GM19043 (cell line): Measurements from ENCODE around the gene CATSPERE.
"Not testable (repeated sequence)": the region's sequence is repeated elsewhere in the genome, so short reads cannot be mapped to it uniquely, and the experiment has no call there.

Source experiments
- ATAC-seq: cut with Tn5 transposase; IDR thresholded peaks from one replicate; pipeline ENCODE4 v1.9.1; 2021; ENCODE audit warnings: low read depth; ENCODE audit not compliant: unreplicated experiment

CATSPERE gene

DNA sequence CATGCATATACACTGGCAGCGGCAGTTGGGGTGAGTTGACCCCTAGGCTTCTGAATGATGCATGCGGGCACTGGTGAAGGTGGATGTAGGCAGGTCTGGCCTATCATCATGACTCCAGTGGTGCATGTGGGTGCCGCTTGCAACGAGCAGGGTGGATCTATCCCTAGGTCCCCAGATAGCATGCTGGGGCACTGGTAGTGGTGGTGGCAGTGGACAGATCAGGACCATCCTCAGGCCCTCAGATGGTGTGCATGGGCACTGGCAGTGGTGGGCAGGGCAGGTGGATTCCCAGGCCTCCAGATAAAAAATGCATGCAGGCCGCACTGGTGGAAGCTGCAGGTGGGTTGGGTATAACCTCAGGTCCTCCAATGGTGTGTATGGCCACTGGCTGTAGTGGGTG is 52.4 kb downstream of the CATSPERE start:
- ATAC-seq = no peak

- no peak for ATAC-seq
Observed at GRCh38 chr1:244515680-244516079, 54.6 kb downstream of the CATSPERE start.

GRCh38 chr1:244536316-244536715 is 75.2 kb downstream of the CATSPERE start:
- no peak for ATAC-seq

DNA sequence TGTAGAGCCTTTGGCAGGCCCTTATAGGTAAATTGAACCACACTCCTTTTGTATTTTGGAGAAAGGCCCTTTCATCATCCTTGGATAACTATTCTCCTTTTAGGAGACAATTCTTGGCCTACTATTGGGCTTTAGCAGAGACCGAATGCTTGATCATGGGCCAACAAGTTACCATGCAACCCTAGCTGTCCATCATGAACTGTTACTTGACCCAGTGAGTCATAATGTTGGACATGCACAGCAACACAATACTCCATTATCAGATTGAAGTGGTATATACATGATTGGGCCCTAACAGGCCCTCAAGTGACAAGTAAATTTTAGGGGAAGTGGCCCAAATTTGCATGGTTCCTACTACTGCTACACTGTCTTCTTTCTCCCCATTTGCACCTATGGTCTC is 84.4 kb downstream of the CATSPERE start:
- no peak for ATAC-seq

GRCh38 chr1:244548558-244549115 is 87.6 kb downstream of the CATSPERE start:
- ATAC-seq = no peak

GRCh38 chr1:244552336-244552735 is 91.3 kb downstream of the CATSPERE start:
- no peak for ATAC-seq

DNA sequence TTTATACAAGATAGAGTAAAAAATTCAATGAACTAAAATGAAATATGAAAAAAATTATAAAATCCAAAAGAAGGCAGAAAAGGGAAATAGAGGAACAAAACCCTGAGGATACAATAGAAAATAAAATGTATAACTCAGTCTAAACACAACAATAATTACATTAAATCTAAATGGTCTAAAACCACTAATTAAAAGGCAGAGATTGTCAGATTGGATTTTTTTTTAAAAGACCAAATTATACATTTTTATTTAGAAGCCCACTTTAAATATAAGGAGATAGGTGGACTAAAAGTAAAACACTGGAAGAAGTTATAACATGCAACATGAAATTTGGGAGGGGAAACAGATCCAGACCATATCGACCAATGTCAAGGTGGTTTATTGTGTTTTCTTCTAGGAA is 95.2 kb downstream of the CATSPERE start:
- no peak for ATAC-seq

GRCh38 chr1:244557565-244557964 is 96.5 kb downstream of the CATSPERE start:
- no peak for ATAC-seq

GRCh38 chr1:244559561-244559960 is 98.5 kb downstream of the CATSPERE start:
- ATAC-seq = no peak

DNA sequence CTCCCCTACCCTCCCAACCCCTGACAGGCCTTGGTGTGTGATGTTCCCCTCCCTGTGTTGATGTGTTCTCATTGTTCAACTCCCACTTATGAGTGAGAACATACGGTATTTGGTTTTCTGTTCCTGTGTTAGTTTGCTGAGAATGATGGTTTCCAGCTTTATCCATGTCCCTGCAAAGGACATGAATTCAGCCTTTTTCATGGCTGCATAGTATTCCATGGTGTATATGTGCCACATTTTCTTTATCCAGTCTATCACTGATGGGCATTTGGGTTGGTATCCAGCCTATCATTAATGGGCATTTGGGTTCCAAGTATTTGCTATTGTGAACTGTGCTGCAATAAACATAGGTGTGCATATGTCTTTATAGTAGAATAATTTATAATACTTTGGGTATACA is 101.8 kb downstream of the CATSPERE start:
- ATAC-seq = not testable (repeated sequence)

GRCh38 chr1:244573768-244574167 is 112.7 kb downstream of the CATSPERE start:
- ATAC-seq = no peak

GRCh38 chr1:244576259-244576892 is 115.3 kb downstream of the CATSPERE start:
- no peak for ATAC-seq

DNA sequence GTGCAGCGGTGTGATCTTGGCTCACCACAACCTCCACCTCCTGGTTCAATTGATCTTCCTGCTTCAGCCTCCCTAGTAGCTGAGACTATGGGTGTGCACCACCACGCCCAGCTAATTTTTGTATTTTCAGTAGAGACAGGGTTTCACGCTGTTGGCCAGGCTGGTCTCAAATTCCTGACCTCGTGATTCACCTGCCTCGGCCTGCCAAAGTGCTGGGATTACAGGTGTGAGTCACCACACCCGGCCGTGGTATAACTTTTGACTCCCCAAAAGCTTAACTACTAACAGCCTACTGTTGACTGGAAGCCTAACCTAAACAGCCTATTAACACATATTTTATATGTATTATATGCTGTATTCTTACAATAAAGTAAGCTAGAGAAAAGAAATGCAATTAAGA is 117.1 kb downstream of the CATSPERE start:
- not testable (repeated sequence) for ATAC-seq

DNA sequence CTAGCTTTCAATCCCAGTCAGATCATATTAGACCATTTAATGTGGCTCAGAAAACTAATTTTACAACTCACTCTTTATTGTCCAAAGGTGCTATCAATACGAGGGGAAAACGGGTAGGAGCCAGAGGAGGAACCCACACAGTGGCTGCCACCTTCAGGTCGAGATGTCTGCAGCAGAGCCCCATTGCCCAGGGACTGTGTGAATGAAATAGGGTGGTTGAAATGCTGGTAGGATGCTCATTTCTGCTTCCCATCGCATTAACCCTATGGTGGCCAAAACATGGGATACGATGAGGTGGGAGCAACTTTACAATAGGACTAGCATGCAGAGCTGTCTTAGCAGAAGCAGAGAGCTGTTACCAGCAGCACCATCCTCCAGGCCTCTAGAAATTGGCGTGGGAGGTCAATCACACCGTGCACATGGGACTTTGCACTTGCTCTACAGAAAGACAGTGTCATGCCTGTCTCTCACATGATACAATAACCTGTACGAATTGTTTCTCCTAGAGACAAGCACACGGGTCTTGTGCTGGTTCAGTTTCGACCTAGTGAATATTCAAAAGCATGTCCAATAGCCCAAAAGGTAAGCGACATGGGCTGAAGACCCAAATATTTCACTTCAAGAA is 122.4 kb downstream of the CATSPERE start:
- no peak for ATAC-seq

- ATAC-seq = no peak
Observed at GRCh38 chr1:244585867-244586266, 124.8 kb downstream of the CATSPERE start.

- no peak for ATAC-seq
Observed at GRCh38 chr1:244590670-244591069, 129.6 kb downstream of the CATSPERE start.

- no peak for ATAC-seq
Observed at GRCh38 chr1:244598611-244599010, 137.5 kb downstream of the CATSPERE start.

- ATAC-seq = peak; percentile 77
Observed at GRCh38 chr1:244599937-244600350, 138.9 kb downstream of the CATSPERE start.

DNA sequence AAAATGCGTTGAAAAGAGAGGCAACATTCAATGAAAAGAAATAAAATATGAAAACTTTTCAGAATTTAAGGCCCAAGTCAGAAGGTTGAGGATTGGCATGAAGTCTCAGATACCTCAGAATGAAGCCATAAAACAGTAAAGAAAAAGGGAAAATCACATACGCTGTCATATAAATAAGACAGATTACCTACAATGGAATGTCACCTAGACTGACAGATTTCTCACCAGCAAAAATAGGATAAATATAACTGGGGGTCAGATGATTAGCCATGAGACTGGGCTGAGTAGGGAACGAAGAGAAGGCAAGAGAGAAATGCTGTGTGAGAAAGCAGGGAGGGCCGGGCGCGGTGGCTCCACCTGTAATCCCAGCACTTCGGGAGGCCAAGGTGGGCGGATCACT is 140.3 kb downstream of the CATSPERE start:
- ATAC-seq = no peak

GRCh38 chr1:244603498-244603897 is 142.4 kb downstream of the CATSPERE start:
- no peak for ATAC-seq

- no peak for ATAC-seq
Observed at GRCh38 chr1:244605835-244606370, 144.8 kb downstream of the CATSPERE start.
